HPDE6-E6E7 (cell line): ENCODE results near the gene ENAH.
"Not testable (repeated sequence)": the region's sequence is repeated elsewhere in the genome, so short reads cannot be mapped to it uniquely, and the experiment has no call there.

Source experiments
- DNase-seq: peaks from one replicate; pipeline ENCODE4 v3.0.0; 2011; ENCODE audit warnings: missing footprints; ENCODE audit errors: extremely low spot score

Gene ENAH

DNA sequence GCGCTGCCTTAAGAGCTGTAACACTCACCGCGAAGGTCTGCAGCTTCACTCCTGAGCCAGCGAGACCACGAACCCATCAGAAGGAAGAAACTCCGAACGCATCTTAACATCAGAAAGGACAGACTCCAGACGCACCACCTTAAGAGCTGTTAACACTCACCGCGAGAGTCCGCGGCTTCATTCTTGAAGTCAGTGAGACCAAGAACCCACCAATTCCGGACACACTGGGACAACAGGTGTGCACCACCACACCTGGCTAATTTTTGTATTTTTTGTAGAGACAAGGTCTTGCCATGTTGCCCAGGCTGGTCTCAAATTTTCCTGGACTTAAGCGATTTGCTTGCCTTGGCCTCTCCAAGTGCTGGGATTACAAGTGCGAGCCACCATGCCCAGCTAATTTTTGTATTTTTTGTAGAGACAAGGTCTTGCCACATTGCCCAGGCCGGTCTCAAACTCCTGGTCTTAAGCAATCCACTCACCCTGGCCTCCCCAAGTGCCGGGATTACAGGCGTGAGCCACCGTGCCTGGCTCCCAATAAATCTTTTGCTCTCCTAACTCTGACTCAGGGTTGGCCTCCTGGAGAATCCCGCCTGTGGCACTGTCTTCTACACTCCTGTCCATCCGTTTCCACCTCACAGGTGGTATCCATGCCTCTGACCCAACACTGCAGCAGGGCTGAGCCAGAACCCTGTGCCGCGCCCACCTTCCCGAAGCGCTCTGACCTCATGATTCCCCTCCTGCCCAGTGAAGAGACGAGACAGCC lies 179.1 kb downstream of the ENAH start:
- DNase-seq, result not testable (repeated sequence)

DNA sequence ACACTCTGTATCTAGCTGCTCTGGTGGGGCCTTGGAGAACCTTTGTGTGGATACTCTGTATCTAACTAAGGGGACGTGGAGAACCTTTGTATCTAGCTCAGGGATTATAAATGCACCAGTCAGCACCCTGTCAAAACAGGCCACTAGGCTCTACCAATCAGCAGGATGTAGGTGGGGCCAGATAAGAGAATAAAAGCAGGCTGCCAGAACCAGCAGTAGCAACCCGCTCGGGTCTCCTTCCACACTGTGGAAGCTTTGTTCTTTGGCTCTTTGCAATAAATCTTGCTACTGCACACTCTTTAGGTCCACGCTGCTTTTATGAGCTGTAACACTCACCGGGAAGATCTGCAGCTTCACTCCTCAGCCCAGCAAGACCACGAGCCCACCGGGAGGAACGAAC lies 179.7 kb downstream of the ENAH start:
- not testable (repeated sequence) for DNase-seq

DNA sequence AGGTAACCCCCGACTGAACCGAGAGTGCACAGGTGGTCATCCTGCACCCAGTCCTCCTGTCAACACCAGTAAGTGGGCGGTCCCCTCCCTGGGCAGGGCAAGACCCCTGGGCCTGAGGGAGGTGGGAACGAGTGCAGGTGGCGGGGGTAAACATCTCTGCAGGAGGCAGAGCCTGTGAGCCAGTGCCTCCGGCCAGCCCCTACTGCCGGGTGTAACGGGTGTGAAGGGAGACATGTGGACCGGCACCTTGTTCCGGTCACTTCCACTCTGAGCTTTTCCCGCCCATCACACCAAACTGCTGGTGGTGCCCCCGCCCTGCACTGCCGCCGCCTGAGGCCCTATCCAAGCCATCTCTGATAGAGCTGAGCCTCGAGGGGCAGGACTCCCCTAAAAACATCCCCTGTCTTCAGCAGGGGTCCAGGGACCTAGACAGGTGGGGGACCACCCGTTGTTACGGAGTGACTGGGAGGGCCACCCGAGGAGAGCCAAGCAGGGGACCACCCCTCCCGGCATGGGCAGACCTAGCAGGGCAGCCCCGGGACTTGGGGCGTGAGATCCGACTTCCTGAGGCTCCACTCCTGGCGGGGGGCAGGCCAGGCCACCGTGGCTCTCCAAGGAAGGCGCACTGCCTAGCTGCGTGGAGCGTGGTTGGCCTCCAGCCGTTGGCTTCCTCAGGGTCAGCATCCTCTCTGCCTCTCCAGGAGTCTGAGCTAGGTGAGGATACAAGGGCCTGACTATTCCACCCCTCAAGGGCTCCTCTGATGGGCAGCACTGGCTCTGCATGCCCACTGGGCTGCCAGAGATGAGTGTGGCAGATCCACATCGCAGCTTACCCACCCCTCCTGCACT lies 181.2 kb downstream of the ENAH start:
- no peak for DNase-seq

DNA sequence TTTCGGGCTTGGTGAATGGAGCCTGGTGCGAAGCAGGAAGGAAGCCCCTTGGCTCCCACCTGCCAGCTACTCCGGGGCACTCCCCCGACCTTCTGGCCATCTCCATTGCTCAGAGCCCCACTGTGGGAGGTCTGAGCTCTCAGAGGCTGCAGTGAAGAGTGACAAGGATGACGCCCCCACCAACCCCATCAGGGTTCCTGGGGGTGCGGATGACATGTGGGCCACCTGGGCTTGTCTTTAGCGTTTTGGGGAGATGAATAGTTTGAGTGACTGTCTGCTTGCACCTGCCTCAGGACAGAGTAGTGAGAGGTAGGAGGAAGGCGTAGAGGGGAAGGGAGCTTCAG lies 181.8 kb downstream of the ENAH start:
- DNase-seq, result no peak

DNA sequence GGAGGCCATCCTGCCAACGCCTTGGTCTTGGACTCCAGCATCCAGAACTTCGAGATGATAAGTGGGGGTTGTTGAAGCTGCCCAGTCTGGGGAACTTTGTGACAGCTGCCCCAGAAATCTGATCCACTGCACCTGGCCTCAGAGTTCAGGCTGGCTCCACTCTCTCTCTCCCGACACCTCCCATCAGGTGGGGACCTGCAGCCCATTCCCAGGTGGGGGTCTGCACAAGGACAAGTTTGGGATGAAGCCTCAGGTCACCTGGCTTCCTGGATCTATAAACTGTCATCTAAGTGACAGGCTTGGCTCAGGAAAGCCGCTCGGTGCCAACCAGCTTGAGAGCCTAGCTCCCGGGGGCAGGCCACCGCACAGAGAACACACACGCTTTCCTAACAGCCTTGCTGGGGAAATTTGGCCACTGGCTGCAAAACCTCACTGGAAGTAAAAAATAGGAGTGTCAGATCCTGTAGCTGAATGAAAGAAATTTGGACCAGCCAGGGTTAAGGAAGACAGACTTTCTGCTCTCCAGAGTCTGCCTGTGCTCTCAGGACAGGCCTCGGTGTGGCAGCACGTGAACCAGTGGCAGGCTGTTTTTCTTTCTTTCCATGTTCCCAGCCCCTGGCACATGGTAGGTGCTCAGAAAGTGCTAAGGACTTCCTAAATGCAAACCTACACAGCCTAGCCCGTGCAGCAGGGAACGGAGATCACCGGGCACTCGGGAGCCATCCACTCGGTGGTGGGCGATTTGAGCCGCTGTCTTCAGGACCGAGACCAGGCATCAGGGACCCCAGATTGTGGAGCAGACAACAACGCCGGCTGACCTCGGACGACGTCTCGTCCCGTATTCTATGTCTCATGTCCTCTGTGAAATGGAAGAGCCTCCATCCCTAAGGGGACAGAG lies 182.5 kb downstream of the ENAH start:
- no peak for DNase-seq

DNA sequence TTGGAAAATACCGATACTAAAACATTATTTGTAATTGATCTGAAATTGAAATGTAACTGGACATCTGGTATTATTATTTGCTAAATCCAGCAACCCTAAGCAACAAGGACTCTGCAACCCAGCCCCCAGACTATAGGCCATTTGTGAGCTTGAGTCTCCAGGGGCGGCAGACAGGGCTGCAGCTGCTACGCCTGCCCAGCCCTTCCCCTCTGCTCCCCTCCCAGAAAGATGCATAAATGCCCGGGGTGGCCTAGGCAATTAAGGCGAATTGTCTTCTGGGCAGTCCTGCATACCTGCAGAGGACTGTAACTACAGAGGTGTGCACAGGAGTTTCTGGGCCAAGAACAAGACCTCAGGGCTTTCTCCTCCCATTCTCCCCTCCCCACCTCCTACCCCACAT lies 183.9 kb downstream of the ENAH start:
- DNase-seq, result no peak

DNA sequence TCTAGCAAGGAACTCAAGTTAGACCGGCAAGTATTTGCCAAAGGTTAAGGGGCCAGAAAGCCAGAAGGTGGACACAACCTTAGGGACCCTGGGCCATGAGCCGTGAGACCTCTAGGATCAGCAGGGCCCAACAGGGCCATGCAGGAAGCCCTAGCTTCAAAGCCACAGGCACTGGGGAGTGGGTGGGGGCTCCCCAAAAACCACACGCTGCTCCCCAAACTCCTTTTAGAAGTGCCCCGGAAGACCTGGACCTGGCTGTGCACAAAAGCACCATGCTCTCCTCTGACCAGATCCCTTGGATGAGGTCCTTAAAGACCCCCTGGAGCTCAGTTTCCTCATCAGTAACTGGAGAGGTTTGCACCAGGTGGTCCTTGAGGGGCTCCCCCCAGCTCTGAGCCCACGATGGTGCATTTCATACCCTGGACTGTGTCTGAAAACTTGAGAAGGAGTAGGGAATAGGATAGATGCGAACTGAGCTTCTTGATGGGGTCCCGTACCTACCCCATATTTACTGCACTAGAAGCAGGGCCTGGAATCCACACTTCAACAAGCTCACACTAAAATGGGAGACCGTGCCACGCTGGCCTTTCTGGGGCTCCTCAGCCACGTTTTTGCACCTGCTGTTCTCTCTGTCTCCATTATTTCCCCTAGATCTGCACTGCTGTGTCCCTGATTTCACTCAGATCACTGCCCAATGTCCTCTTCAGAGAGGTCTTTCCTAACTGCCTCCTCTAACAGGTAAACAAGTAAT lies 184.5 kb downstream of the ENAH start:
- DNase-seq, result no peak

DNA sequence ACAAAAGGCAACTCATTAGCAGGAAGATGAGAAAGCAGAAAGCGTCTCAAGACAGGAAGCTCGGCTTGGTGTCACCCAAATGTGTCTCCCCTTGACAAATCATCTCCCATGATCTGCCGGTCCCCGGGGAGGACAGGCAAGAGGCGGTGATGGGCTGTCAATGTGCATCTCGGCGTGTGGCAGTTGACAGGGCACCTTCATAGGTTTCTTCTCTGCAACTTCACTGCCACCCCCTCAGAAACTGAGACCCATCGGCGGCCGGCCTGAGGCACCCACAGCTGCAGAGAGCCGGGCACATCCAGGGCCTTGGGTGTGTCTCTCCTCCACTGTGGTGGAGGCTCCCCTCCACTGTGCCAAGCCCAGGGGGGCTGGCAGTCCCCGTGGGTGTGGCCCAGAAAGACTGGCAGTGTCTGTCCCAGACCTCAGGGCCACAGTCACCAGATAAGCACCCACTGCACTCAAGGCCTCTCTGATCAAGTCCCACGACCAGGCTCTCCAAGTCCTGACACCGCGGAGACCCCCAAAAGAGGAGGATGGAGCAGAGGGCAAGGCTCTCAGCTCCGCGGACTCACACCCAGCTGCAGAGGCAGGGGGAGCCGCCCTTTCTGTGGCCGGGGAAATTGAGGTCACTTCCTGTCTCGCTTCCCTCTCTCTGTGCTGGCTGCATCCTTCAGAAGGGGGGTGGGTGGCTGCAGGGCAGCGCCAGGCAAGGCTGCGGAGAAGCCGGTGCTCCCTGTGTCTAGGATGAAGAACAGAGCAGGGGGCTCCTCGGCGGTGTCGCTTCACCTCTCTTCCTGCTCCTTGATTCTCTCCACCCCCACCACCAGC lies 185.5 kb downstream of the ENAH start:
- no peak for DNase-seq

DNA sequence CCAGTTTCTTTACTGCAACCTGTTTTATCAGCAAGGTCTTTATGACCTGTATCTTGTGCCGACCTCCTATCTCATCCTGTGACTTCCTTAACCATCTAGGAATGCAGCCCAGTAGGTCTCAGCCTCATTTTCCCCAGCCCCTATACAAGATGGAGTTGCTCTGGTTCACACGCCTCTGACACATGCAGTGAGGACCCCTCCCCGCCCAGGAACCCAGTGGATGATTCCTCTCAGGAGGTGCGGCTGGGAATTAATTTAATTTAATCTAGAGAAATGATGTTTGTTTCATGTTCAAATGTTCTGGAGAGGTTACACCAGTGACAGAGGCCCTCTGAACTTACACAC lies 186.1 kb downstream of the ENAH start:
- no peak for DNase-seq

DNA sequence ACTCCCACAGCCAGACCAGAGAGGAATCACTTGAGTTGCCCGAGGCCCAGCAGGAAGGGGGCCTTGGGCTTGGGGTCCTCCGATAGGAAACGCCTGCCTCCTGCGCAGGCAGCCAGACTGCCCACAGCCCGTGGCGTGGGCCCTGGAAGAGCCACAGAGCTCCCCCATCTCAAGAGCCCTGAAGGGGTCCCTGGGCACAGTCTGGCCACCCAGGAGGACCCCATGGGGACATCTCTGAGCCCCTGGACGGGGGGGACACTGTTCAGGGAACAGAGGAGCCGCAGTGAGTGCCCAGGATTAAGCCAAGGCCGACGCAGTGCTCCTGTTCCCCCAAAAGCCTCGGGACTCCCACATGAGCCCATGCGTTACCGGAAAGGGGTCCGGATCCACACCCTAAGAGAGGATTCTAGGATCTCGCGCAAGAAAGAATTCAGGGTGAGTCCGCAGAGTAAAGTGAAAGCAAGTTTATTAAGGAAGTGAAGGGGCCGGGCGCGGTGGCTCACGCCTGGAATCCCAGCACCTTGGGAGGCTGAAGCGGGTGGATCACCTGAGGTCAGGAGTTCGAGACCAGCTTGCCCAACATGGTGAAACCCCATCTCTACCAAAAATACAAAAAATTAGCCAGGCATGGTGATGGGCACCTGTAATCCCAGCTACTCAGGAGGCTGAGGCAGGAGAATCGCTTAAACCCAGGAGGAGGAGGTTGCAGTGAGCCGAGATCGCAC lies 187.0 kb downstream of the ENAH start:
- no peak for DNase-seq

DNA sequence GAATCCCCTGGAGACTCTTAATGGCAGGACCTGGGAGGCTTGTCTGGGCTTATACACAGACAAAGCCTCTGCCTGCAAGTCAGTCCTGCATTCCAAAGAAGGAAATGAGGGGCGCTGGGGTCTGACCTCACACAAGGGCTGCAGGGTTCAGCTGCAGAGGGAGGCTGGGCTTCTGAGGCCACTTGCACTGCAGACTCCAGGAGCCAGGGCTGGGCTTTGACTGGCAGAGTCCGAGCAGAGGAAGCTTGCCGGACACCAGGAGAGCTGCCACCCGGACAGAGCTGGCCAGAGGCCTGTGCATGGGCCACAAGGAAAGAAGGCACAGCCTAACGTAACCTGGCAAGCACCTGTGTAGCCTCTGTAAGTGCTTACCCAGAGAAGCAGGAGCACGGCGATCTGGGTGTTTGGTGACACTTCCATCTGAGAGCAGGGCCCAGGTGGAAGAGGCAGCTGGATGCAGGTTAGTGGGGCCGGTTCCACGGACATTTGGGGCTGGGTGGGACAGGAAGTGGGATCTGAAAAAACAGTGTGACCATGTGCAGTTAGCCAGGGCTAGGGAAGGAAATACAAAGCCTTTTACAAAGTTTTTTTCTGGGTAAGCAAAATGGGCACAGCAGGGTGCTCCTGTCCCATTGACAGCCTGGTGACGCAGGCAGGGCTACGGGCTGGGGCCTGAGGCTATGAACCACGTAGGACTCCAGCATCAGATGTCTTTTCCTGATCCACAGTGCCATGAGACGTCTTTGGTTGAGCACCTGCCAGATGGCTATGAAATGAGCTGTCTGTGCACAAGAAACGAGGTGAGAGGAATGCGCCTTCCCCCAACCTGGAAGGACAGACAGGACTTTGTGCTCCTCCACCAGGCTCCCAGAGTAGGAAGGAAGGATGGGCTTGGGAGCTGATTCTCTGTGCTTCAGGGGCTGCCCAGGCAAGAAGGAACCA lies 187.8 kb downstream of the ENAH start:
- DNase-seq, result no peak

DNA sequence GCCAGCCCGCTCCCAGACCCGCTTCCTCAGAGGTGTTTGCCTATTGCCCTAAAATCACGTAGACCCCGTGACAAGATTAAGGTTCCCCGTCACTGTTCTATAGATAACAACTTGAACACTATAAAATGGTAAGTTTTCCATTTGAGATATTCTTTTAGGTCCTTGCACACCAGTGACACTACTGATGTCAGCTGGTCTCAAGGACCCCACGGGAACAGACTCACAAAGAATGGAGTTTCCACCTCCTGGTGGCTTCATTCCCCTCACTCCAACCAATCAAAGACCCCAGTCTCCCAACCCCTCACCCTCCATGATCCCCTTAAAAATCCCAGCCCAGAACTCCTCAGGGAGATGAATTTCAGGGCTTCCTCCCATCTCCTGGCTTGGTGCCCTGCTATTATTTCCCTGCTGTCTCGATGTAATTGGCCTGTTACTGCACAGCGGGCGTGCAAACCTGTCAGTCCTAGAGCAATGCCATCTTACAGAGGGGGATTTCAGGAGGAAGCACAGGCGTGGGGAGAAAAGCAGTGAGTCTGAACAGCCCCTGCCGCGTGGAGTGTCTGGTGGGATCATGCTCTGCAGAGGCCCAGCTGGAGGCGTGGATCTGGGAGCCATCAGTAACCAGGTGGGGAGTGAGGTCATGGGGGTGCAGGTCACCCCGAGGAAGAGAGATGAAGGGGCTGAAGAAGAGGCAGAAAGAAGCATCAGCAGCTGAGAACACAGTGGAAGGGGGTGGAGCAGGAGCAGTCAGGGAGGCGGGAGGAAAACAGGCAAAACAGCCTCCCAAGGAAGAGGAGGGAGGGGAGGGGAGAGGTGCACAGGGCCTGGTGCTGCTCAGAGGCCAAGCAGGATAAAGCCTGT lies 190.0 kb downstream of the ENAH start:
- no peak for DNase-seq

DNA sequence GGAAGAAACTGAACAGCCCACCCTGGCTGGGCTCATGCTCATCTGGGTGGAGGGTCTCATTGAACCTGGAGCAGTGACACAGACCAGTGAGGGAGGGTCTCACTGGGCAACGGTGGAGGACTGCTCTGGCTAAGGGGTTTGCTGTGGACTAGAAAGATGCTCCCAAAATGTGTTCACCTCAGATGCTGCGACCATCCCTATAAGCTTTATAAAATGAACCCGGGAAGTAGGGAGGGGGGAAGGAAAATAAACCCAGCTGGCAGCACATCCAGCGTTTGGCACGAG lies 190.6 kb downstream of the ENAH start:
- no peak for DNase-seq

DNA sequence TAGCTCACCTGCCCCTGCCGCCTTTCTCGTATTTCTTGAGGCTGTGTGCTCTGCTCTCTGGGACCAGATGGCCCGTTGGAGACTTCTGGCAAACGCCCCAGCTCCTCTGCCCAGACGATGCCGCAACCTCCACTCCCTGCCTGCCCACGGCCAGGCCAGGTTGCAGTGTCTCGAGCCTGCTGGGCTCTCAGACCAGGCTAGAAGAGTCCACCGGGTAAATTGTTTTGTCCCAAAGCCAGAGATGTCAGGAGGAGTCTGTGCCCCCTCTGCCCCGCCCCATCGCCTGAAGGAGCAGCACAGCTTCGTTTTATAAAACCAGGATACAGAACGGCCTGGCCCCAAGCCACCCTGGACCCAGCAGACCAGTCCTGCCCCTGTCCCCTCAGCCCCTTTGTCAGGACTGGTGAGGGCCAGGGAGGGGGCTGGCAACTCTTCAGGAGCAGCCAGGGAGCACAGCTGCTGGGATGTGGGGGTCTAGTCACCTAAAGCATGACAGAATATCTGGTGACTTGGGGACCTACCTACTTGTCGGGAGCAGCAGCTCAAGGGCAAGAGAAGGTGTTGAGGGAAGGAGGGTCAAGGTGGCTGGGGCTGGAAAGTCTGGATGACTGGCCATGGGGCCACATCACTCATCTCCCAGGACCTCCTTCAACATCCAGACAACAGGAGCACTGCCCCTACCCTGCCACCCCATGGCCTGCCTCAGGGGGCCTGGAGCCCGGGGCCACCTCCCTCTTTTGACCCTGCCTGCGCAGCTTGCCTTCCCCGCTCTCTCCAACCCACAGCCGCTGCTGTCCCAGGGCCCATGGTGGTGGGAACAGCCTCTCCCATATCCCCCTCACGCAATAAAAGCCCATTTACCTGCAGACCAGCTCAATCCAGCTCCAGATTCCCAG lies 191.1 kb downstream of the ENAH start:
- DNase-seq, result no peak

DNA sequence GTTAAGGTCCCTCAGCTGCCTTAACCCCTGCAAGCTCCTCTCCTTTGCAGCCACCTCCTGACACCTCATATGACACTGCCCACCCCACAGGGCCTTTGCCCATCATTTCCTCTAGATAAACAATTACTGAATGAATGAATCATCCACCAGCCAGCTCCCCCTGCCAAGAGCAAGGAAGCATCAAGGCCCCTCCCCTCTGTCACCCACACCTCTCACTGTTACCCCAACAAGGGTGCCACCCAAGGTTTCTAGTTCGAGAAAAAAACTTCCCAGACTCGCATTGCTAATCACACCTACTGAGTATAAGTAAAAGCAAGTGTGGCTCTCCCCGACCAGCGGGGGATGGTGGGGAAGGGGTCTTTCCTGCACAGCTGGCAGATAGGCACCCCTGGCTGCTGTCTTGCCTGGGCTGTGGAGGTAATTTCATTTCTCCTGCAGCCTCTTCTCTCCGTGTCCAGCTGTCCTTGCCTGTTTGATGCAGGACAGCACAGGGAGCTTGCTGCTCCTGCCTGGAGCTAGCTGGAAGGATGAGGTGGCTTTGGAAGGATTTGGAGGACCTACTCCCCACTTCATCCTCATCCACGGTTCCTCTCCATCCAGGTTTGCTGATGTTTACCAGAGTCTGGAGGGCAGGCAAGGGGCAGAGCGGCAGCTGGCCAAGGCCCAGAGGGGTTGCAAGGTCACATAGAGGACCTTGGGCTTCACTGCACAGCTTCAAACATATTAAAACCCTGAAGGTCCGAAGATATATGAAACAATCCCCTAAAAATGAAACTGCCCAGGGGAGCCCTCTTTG lies 192.0 kb downstream of the ENAH start:
- no peak for DNase-seq

DNA sequence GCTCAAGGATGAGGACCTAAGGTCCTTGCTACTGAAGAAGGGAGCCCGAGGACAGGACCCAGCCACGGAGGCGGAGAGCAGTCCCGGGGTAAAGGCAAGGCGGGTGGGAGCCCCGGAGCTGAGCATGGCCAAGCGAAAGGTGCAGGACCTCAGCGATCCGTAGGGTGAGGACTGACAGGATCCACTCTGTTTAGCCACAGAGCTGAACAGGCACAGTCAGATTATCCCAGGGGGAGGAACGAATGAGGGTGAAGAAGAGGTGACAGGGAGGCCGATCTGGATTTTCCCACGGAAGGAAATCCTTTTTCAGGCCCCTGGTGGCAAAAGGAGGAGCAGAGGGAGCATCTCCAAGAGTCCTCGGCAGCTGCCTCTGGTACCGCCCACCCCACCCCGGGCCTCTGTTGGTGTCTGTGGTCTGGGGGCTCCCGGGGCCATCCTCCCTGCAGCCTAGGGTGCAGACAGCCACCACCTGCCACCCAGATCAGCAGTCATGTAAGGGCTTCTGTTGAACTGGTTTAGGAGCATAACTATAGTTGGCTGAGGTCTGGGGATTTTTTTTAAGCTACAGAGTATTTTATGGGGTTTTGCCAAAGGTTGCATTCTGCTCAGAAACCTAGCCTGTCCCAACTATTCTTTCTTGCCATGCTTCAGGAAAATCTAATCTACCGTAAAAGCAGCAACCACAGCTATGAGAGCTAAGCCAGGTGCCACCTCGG lies 192.7 kb downstream of the ENAH start:
- no peak for DNase-seq
